COR-L47 (cell line): ENCODE measurements around the gene IRF2BP1.
"Not testable (repeated sequence)": the region's sequence is repeated elsewhere in the genome, so short reads cannot be mapped to it uniquely, and the experiment has no call there.

Source experiments
- DNase-seq: peaks from one replicate; lab custom pipeline; 2025; lab: John Stamatoyannopoulos, UW

The IRF2BP1 gene

DNA sequence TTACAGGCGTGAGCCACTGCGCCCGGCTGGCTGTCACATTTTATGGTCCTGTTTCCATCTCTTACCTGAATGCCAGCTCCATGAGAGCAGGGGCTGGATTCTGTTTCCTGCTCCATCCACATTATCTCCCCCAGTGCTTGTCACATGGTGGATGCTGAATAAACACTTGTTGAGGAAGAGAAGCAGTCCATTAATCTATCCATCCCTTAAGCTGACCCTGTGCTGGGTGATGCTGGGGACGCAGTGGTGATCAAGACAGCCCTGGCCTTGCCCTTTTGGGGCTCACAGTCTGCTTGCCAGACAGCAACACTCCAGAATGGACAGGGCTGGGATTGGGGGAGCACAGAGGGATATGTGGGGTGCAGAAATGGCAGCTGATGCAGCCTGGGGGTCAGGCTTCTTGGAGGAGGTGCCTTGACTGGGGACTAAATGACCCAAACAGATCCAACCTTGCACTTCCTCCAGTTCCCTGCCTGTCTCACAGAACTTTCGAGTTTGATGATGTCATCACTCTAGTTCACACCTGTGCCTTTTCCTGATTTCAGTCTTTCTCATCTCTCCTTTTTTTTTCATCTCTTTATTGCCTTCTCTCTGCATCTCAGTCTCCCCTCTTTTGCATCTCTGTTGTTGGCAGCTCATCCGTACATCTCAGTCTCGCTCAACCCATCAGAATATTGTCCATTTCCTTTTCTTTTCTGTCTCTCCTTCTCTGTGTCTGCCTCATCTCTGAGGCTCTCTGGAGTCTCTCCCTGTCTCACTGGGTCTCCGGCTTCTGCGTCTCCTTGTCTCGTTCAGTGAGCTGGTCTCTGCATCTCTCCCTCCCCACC, 4.6 kb downstream of the IRF2BP1 start:
- no peak for DNase-seq

DNA sequence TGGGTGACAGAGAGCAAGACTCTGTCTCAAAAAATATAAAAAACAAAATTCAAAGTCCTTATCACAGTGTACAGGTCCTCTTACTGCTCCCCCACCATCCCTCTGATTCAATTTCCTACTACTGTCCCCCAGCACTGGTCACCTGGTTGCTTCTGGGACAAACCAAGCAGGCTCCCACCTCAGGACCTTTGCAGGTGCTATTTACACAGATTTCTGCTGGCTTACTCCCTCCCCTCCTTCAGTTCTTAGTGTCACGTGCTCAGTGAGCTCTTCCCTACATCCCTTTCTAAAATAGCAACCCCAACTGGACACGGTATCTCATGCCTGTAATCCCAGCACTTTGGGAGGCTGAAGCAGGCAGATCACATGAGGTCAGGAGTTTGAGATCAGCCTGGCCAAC, 6.0 kb downstream of the IRF2BP1 start:
- no peak for DNase-seq

DNA sequence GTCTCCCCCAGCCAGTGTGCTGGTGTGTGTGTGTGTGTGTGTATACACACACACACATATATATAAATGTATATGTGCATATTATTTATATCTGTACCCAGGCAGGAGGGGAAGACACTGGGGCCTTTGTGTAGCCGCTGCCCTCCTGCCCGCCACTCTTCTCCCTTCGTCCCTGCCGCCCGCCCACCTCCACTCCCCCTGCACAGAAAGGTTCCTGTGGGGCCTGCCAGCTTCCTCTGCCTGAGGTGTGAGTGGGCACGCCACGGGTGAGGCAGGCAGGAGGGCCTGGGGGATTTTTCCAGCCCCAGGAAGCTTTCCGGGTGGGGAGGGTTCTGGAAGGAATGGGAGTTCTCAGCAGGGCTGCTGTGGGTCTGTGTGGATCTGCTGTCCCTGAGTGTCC, 6.9 kb downstream of the IRF2BP1 start:
- DNase-seq, result no peak

DNA sequence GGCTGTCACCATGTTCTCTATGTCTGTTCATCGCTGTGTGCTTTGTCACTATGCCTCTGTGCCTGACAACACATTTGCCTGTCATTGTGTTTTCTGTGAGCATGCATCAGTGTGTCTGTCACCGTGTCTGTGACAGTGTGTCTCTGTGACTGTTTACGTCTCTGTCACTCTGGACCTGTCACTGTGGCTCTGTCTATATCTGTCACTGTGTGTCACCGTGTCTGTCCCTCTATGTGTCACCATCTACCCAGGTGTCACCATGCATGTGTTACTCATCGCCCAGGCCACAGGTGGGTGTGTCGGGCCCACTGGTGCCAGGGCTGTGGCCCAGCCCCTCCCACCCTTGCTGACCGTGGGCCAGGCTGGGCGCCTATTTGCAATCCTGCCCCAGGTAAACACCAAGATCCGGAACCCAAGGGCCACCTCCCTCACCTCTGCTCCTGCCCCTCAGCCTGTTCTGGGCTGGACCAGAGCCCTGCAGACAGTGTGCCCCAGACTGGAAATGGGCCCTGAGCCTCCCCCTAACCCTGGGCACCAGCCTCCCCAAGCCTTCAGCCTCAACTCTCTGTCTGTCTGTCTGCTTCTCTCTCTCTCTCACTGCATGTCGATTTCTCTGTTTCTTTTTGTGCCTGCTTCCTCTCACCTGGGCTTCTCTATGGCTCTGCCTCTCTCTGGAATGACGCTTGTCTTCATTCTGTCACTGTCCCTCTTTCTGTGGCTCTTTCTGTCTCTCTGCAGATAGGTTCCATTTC, 7.7 kb downstream of the IRF2BP1 start:
- no peak for DNase-seq

DNA sequence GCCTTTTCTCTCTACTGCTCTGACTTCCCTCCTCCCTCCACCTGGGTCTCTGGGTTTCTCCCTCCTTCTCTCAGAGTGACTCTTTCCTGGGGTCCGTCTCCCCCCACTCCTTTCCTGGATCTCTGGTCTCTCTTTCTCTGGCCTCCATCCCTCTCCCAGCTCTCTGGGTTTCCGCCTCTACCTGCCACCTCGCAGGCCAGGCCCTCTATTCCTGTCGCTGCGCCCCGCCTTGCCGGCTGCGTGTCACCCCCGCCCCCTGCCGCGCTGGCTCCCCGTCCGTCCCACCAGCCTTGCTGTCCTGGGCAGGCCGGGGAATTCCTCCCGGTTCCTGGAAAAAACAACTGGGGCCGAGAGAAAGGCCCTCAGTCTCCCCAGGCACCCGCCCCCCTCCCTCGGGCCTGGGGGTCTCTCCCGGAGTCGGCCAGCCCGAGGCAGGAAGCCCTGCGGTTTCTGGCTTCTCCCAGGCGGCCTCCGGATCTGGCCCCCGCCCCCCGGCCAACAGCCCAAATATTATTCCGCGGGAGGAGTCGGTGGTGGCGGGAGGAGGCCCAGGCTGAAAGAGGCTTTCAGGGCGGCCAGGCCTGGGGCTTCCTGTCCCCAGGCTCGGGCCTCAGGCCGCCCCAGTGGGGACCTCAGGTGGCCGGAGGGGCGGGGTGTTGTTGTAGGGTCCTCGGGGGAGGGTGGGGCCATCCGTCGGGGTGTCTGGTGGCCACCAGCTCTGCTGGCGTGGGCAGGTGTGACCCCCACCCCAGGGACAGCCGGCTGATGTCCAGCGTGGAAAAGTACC, 9.3 kb downstream of the IRF2BP1 start:
- DNase-seq, result no peak

DNA sequence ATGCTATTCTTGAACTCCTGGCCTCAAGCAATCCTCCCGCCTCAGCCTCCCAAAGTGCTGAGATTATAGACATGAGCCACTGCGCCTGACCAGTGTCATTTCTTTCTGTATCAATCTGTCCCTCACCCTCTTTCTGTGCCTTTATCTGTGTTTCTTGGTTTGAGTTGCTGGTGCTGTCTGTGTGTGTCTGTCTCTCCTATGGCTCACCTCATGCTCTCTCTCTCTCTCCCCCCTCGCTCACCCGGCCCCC, 9.9 kb downstream of the IRF2BP1 start:
- DNase-seq, result no peak

DNA sequence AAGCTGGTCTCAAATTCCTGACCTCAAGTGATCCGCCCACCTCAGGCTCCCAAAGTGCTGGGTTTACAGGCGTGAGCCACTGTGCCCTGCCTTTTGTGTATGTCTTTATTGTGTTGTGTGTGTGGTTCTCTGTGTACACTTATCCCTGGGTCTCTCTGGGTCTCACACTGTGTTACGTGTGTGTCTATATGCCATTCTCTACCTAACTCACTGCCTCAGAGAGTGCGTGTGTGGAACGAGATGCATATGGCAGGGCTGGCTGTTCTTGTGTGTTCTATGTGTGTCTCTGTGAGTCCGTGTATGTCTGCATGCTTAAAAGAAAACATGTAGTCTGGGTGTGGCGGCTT, 11.3 kb downstream of the IRF2BP1 start:
- DNase-seq, result no peak

DNA sequence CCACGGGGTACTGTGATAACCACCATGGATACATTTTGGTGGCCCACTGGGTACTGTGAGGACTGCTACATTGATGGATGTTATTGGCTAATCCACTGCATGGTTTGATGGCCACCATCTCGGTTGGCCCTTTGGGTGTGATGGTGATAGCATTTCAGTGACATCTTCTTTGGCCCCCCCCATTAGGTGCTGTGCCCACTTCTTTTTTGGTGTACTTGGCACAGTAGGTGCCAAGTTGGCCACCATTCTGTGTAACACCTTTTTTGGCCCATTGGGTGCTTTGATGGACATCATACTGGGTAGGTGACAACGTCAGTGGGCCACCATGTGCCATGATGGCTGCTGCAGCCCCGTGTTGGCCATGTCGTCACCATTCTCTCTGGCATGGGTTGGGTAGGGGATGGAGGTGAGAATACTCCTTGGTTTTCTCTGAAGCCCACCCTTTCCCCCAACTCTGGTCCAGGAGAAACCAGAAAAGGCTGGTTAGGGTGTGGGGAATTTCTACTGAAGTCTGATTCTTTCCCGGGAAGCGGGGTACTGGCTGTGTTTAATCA, 12.6 kb downstream of the IRF2BP1 start:
- DNase-seq, result no peak

DNA sequence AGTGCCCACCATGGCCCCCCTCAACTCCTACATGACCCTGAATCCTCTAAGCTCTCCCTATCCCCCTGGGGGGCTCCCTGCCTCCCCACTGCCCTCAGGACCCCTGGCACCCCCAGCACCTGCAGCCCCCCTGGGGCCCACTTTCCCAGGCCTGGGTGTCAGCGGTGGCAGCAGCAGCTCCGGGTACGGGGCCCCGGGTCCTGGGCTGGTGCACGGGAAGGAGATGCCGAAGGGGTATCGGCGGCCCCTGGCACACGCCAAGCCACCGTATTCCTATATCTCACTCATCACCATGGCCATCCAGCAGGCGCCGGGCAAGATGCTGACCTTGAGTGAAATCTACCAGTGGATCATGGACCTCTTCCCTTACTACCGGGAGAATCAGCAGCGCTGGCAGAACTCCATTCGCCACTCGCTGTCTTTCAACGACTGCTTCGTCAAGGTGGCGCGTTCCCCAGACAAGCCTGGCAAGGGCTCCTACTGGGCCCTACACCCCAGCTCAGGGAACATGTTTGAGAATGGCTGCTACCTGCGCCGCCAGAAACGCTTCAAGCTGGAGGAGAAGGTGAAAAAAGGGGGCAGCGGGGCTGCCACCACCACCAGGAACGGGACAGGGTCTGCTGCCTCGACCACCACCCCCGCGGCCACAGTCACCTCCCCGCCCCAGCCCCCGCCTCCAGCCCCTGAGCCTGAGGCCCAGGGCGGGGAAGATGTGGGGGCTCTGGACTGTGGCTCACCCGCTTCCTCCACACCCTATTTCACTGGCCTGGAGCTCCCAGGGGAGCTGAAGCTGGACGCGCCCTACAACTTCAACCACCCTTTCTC, 13.6 kb downstream of the IRF2BP1 start:
- DNase-seq, result no peak

DNA sequence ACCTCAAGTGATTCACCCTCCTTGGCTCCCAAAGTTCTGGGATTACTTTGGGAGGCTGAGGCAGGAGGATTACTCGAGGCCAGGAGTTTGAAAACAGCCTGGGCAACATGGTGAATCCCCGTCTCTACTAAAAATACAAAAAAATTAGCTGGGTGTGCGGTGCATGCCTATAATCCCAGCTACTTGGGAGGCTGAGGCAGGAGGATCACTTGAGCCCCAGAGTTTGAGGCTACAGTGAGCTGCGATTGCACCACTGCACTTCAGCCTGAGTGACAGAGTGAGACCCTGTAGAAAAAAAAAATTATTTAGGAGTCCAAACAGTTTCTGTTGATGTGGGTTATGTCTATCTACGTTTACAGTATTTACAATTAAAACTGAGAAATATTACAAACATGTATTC, 15.1 kb downstream of the IRF2BP1 start:
- no peak for DNase-seq

DNA sequence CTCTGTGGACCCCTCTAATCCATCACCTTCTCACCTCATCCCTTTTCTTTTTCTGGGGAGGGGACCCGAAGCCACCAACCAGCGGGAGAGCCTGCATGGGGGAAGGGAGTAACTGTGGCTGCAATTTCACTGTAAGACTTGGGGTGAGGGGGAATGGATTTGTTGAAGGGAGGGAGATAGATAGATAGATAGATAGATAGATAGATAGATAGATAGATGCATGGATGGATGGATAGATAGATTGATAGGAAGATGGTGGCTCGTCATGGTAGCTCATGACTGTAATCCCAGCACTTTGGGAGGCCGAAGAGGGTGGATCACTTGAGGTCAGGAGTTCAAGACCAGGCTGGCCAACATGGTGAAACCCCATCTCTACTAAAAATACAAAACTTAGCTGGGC, 18.7 kb downstream of the IRF2BP1 start:
- DNase-seq, result not testable (repeated sequence)

DNA sequence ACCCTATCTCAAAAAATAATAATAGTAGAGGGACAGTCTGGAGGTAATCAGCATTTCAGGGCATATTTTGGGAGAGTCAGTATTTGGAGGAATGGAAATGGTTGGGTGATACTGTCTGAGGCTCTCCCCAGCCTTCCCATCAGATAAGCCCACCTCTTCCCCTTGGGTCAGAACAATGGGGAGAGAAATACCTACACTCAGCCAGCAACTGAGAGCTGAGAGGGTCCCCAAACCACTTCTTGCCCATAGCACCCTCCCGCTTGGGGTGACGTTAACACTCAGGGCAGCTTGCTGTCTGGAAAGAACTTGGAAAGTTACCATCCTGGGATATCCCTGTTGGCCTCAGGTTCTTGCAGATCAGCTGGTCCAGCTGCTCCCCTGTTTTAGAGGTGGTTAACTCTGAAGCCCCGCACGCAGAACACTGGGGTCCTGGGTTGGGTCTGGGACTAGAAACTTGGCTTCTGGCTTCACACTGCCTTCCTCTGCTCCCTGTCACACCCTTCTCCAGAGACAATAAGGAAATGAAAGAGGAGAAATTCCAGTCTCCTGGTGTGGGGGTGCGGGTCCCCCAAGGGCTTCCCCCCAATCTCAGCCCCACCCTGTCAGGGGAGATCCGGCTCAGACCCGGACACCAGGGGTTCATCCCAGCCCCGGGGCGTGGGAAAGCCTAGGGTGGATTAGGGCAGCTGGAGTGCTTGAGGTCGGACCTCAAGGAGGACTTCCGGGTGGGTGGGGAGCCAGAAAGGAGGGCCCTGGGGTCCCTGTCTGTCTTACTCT, 19.4 kb downstream of the IRF2BP1 start:
- no peak for DNase-seq

DNA sequence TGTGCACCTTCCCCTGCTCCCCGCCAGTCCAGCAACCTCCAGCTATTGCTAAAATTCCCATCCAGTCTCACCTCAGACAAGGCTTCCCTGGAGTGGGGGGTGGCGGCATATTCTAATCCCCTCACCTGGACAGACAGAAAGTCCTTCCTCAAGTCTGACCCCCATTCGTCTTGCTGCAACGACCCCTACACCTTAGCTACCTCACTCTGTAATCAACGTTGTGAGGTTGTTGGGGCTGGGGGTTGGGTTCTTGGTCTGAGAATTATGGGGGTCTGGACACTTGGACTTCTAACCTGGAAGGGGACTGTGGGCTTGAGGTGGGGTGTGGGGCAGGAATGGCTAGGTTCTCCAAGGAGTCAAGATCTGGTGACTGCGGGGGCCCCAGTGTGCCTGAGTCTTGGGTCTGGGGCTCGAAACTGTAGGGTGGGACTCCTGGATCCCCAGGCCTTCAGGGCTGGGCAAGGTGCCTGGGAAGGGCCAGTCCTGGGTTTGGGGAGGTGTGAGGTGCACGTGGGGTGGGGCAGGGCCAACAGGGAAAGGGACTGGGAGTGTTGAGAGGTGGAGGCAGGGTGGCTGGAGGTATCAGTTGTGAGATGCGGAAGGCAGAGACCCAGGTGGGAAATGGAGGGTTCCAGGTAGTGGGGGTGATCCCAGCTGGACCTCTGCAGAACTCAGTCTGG, 20.5 kb downstream of the IRF2BP1 start:
- no peak for DNase-seq

DNA sequence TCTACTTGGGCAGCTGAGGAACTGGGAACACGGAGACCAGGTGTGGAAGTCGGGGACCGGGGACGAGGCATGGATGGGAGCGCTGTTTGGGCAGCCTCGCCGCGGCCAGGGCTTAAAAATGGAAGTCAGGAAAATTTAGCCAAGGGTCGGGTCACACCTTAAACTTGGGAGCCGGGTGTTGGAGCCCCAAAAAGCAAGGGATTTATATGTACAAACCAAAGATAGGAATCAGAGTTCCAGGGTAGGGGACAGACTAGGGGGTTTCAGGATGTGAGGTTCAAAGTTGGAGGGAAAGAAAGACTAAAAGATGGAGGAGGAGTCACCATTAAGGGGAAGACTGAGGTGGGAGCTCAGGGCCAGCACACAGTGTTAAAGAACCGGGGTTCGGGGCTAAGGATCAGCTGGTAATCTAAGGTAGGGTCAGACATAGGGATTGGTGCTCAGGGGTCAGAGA, 21.3 kb downstream of the IRF2BP1 start:
- DNase-seq, result no peak

DNA sequence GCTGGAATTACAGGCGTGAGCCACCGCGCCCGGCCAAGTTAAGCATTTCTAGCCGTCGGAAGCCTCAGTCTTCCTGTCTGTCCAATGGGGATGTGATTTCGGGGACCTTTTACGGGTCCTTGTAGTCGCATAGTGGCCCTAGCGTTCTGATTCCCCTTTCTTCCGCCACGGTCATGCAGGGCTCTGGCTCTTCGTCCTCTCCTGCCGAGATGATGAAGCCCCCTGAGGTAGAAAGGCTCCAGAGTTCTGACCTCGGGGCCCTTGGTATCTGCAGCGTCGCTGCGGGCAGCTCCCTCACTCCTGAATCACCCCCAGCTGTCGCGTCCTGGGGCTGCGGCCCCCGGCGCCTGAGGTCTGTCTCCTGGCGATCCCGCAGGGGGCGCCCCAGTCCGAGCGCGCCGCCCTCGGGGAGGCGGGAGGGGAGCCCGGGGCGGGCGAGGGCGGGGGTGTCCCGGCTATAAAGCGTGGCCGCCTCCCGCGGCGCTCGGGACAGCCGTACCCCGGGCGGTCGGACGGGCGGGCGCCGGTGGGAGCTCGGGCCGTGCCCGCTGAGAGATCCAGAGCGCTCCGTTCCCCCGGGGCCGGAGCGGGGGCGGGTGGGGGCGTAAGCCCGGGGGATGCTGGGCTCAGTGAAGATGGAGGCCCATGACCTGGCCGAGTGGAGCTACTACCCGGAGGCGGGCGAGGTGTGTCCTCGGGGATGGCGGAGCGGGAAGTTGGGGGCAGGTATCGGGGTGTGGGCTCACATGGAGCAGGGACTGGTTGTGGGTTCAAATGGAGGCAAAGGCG, 21.9 kb downstream of the IRF2BP1 start, which contains the start of gene FOXA3:
Gene FOXA3, plus strand, starts transcription at position 487 of the 789 bp plus-strand sequence. Its CDS starts 131 bp downstream, at position 618.
- DNase-seq, result peak; percentile 37

DNA sequence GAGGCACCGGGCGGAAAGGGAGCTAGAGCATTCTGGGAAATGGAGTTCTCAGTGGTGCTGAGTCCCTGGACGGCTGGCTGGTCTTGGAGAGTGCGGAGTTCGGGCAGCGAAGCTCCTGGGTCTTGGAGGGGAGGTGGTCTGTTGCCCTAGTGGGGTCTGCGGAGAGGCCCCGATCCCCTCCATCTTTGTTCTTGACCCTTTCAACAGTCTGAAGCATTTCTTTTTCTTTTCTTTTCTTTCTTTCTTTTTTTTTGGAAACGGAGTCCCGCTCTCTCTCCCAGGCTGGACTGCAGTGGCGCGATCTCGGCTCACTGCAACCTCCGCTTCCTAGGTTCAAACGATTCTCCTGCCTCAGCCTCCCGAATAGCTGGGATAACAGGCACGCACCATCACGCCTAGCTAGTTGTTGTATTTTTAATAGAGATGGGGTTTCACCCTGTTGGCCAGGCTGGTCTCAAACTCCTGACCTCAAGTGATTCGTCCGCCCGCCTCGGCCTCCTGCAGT, 22.6 kb downstream of the IRF2BP1 start:
- no peak for DNase-seq

DNA sequence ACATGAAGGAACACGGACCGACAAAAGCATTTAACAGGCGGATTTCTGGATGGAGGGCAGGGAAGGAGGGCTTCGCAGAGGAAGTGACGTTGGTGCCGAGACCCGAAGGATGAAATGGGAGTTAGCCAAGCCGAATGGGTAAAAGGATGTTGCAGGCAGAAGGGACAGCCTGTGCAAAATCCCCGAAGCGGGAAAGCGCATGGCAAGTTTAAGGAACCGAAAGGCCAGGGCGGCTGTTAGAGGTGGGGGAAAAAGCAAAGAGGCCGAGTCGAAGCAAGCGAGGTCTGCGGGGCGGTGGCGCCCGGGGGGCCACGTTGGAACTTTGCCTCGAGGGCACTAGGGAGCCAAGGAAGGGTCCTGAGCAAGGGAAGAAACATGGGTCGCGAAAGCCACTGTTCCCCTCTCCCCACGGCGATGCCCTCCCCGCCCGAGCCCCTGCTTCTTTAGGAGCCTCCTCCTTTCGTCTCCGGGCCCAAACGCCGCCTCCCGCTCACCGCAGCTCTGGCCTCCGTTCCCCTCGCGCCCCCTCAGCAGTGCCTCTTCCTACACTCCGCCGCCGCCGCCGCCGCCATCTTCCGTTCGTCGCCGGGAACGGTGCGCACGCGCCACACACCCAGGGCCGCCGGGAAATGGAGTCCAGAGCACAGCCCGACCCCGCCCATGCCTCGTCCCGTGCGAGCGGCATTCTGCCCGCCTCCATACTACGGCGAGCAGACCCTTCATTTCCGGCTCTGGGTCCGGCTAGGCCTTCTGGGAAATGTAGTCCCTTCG, 23.2 kb downstream of the IRF2BP1 start, which contains the start of gene SYMPK:
Gene SYMPK, minus strand, starts transcription at position 584 of the 771 bp plus-strand sequence. CDS start 8,652 bp downstream, outside the sequence.
- DNase-seq, result peak; percentile 99

DNA sequence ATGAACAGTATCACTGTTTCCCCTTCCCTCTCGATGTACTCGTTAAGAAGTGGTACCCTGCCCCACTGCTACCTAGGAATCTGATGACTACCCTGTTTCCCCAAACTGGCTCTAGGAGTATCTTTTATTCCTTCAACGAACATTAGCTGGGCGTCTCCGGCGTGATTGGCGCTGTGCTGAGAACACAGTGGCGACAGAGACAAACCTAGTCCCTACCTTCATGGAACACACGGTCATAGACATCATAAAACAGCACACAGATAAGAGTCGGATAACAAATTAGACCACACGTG, 23.7 kb downstream of the IRF2BP1 start:
- no peak for DNase-seq
